Fibroblast of mammary gland (primary cell): Measurements from ENCODE around the gene SERPINA6.
"Not testable (repeated sequence)": the region's sequence is repeated elsewhere in the genome, so short reads cannot be mapped to it uniquely, and the experiment has no call there.

ENCODE experiments used
- DNase-seq: peaks from one replicate; pipeline ENCODE4 v3.0.0-alpha.2; 2010; ENCODE audit warnings: low read depth
- H3K4me3 ChIP-seq: 2 replicates; pipeline ENCODE4 v1.5.1; 2011; ENCODE audit warnings: low read depth, mild to moderate bottlenecking, low read length, moderate library complexity; ENCODE audit not compliant: control insufficient read depth
- CTCF ChIP-seq: conservative IDR thresholded peaks from 2 replicates; pipeline ENCODE4 v1.5.1; 2011; ENCODE audit warnings: low read depth, low read length, inconsistent platforms; ENCODE audit not compliant: control insufficient read depth, insufficient read depth

Gene SERPINA6

GRCh38 chr14:94306047-94306978 lies 16.8 kb downstream of the SERPINA6 start:
- DNase-seq: no peak
- TF ChIP-seq CTCF: no peak
- no peak overlapping the region for H3K4me3 ChIP-seq

DNA sequence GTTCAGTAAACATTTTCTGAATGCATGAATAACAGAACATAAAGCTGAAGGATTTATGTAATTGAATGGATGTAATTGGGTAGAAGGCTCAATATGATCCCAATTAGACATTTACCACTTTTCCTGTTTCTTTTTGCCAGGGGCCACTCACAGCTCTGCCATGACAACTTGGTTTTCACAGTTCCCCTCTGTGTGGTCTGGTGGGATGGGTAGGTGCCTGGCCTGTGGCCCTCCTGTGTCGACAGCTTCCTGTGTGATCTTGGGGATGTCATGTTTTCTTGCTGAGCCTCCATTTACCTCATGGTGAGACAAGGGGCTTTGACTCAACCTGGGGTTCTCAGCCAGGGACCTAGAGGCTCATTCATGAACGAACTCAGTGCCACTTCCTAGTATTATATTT lies 17.5 kb downstream of the SERPINA6 start:
- no peak for DNase-seq
- H3K4me3 ChIP-seq: no peak overlapping the region
- no peak for TF ChIP-seq CTCF

DNA sequence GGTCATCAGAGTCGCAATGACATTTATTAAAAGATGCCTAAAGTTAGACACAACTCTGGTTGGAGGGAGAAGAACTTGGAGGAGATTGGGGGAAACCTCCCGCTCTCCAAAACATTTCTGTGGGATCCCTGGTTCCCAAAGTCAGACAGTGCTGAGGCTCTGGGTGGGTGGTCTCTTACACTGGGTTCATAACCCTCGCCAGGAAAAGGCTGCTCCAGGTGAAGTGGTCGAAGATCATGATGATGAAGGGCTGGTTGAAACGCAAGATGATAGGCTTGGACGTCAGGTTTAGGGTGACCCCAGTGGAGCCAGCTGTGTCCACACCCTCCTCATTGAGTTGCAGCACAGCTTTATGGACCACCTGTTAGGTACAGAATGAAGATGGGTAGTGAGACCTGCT lies 18.9 kb downstream of the SERPINA6 start:
- no peak overlapping the region for H3K4me3 ChIP-seq
- no peak for DNase-seq
- no peak for TF ChIP-seq CTCF

DNA sequence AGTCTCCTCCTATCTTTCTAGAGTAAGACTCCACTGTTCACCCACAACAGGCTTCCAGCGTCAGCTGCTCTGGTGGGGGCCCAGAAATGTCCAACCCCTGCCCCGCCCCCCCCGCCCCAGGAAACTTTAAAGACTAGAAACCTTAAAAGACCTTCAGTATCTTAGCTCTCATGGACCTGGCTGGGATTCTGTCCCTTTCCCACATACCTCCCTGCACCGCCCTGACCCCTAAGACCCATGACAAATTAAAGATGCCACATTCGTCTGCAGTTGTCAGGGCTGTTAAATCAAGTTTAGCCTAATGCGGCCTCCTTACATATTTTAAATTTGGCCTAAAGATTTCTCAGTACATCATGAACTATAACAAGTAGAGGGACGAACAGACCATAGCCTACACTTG lies 20.0 kb downstream of the SERPINA6 start:
- no peak for TF ChIP-seq CTCF
- DNase-seq: no peak
- H3K4me3 ChIP-seq: no peak overlapping the region

- DNase-seq: no peak
- H3K4me3 ChIP-seq: no peak overlapping the region
- no peak for TF ChIP-seq CTCF
Measured at GRCh38 chr14:94298130-94298529, 25.0 kb downstream of the SERPINA6 start.

DNA sequence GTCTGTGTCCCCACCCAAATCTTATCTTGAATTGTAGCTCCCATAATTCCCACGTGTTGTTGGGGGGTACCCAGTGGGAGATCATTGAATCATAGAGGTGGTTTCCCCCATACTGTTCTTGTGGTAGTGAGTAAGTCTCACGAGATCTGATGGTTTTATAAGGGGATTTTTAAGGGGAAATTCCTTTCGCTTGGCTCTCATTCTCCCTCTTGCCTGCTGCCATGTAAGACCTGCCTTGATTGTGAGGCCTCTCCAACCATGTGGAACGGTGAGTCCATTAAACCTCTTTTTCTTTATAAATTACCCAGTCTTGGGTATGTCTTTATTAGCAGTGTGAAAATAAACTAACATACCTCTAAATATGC lies 27.0 kb downstream of the SERPINA6 start:
- not testable (repeated sequence) for DNase-seq, H3K4me3 ChIP-seq

DNA sequence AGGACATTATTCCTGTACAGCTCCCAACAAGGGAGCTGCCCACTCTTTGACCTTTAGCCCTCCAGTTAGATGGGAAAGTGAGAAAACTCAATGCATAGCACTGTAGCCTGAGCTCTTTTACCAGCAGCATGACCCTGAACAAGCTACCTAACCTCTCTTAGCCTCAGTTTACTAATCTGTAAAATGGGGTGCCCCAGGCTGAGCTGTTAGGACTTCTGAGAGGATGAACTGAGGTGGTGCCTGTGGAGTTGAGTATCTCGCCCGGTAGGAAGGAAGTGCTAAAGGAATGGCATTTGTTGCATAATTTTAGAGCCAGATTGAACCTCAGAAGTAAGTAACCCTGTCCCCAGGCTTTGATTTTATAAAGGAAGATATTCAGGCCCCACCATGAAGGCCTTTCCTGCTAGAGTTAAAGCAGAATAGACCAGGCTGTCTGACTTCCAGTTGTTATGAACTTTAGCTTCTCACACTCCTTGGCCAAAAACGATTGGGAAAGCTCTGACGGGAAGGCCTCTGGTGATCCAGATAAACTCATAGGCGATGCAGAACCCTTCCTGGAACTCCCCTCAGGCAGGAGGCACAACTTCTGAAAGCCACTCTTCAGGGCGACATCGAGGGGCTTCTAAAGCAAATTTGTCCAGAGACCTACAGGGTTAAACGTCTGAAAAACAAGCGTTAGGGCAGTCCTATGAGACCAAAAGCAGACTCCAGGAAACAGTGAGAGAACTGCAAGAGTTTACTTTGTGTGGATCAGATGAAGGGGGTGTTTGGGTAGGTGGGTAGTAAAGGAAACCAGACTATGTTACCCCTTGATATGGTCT lies 27.6 kb downstream of the SERPINA6 start:
- no peak for TF ChIP-seq CTCF
- no peak for DNase-seq
- H3K4me3 ChIP-seq: no peak overlapping the region
